ENCODE results near the gene HDHD2. TPM values are rescaled to one million over a fixed set of nuclear protein-coding genes. Genes with fewer than 3 reads are reported as not detected.
A peak's percentile ranks its signal among the peaks of the same experiment; 100 is the strongest.

HDHD2 gene
- total RNA-seq, 1 donor from 2014 or later, result 17.2 TPM

GRCh38 chr18:47149457-47150028, 757 bp downstream of the HDHD2 start:
- H3K27me3 ChIP-seq, result no peaks in the 10 kb centered on the region
- peak overlapping the region; percentile 62 to 67 for H3K4me3 ChIP-seq
- intact Hi-C loops (cut with DNase I), result no loop called here
- peaks cover 0 to 12% of the 10 kb centered on the region in 2 donors for H3K36me3 ChIP-seq
- no peaks in the 10 kb centered on the region for H3K9me3 ChIP-seq
- H3K27ac ChIP-seq, result peak overlapping the region; percentile 74
- TF ChIP-seq POLR2AphosphoS5 (IDR thresholded peaks at IDR 0.05; ENCODE audit: insufficient read depth in 1 of 2, low read depth in 1 of 2), result no peak
- no peak for TF ChIP-seq CTCF (IDR thresholded peaks at IDR 0.05)
- TF ChIP-seq POLR2A (IDR thresholded peaks at IDR 0.05), result no peak
- DNase-seq (ENCODE audit: extremely low spot score in 2 of 2), result no peak
- H3K4me1 ChIP-seq, result peaks cover 31% of the 10 kb centered on the region

- no peaks in the 10 kb centered on the region for H3K27me3 ChIP-seq
- H3K36me3 ChIP-seq, result no peaks in the 10 kb centered on the region
- no peak overlapping the region for H3K4me3 ChIP-seq
- intact Hi-C loops (cut with DNase I), result no loop called here
- DNase-seq (ENCODE audit: extremely low spot score in 2 of 2), result no peak
- no peak overlapping the region for H3K27ac ChIP-seq
- TF ChIP-seq POLR2A (IDR thresholded peaks at IDR 0.05), result no peak
- no peak for TF ChIP-seq POLR2AphosphoS5 (IDR thresholded peaks at IDR 0.05; ENCODE audit: insufficient read depth in 1 of 2, low read depth in 1 of 2)
- TF ChIP-seq CTCF (IDR thresholded peaks at IDR 0.05), result no peak
- H3K4me1 ChIP-seq, result peaks cover 25% of the 10 kb centered on the region
- no peaks in the 10 kb centered on the region for H3K9me3 ChIP-seq
These were observed 4.1 kb downstream of the HDHD2 start for GRCh38 chr18:47146206-47146605.

- DNase-seq (ENCODE audit: extremely low spot score in 2 of 2), result no peak
- no peaks in the 10 kb centered on the region for H3K9me3 ChIP-seq
- H3K4me3 ChIP-seq, result no peak overlapping the region
- H3K36me3 ChIP-seq, result no peaks in the 10 kb centered on the region
- no peak overlapping the region for H3K27ac ChIP-seq
- intact Hi-C loops (cut with DNase I), result no loop called here
- H3K4me1 ChIP-seq, result peaks cover 12% of the 10 kb centered on the region
- TF ChIP-seq POLR2AphosphoS5 (IDR thresholded peaks at IDR 0.05; ENCODE audit: insufficient read depth in 1 of 2, low read depth in 1 of 2) (no peak), CTCF (IDR thresholded peaks at IDR 0.05) (no peak), POLR2A (IDR thresholded peaks at IDR 0.05) (no peak)
- no peaks in the 10 kb centered on the region for H3K27me3 ChIP-seq
These were observed 6.3 kb downstream of the HDHD2 start for GRCh38 chr18:47143899-47144485.

- Histone ChIP-seq H3K27me3 (no peaks in the 10 kb centered on the region), H3K4me3 (no peak overlapping the region), H3K36me3 (no peaks in the 10 kb centered on the region), H3K27ac (no peak overlapping the region), H3K9me3 (no peaks in the 10 kb centered on the region), H3K4me1 (peaks cover 4% of the 10 kb centered on the region)
- TF ChIP-seq POLR2AphosphoS5 (IDR thresholded peaks at IDR 0.05; ENCODE audit: insufficient read depth in 1 of 2, low read depth in 1 of 2), result no peak
- intact Hi-C loops (cut with DNase I), result no loop called here
- no peak for DNase-seq (ENCODE audit: extremely low spot score in 2 of 2)
These were observed 7.1 kb downstream of the HDHD2 start for GRCh38 chr18:47143153-47143552.

GRCh38 chr18:47141289-47141688, 9.0 kb downstream of the HDHD2 start:
- no peak overlapping the region for H3K4me3 ChIP-seq
- intact Hi-C loops (cut with DNase I), result no loop called here
- H3K4me1 ChIP-seq, result no peaks in the 10 kb centered on the region
- TF ChIP-seq POLR2A (IDR thresholded peaks at IDR 0.05) (no peak), POLR2AphosphoS5 (IDR thresholded peaks at IDR 0.05; ENCODE audit: insufficient read depth in 1 of 2, low read depth in 1 of 2) (no peak), CTCF (IDR thresholded peaks at IDR 0.05) (no peak)
- no peaks in the 10 kb centered on the region for H3K9me3 ChIP-seq
- no peak for DNase-seq (ENCODE audit: extremely low spot score in 2 of 2)
- H3K36me3 ChIP-seq, result peaks cover 0 to 1% of the 10 kb centered on the region in 2 donors
- H3K27me3 ChIP-seq, result no peaks in the 10 kb centered on the region
- H3K27ac ChIP-seq, result no peak overlapping the region
